K562 (cell line): ENCODE data around the gene TBXA2R. TPM values are rescaled to one million over a fixed set of nuclear protein-coding genes. Genes with fewer than 3 reads are reported as not detected.

ENCODE experiments used
- ARNT ChIP-seq, 2 experiments: fragments of 450-650 bp; IDR thresholded peaks; 2 replicates each; pipeline ENCODE4 v1.6.1; 2016; ENCODE audit warnings: mild to moderate bottlenecking in 1 of 2
- CHD1 ChIP-seq: fragments of 200-600 bp; sonication (generic); IDR thresholded peaks from one replicate; pipeline ENCODE4 v1.6.1; 2012; ENCODE audit warnings: mild to moderate bottlenecking, moderate library complexity, low read length, inconsistent platforms
- DIDO1 ChIP-seq: fragments of 450-650 bp; IDR thresholded peaks from 2 replicates; pipeline ENCODE4 v1.6.1; 2016; ENCODE audit warnings: low read depth, missing biosample characterization, missing genetic modification characterization
- HCFC1 ChIP-seq: IDR thresholded peaks from 2 replicates; pipeline ENCODE4 v1.6.1; 2012; ENCODE audit warnings: low read depth, low read length, improper control_type of control experiment
- HDAC1 ChIP-seq, 2 experiments: fragments of 450-650 bp; IDR thresholded peaks; 2 replicates each; pipeline ENCODE4 v1.6.1; 2016 to 2017; ENCODE audit warnings: inconsistent platforms in 1 of 2, mild to moderate bottlenecking in 1 of 2, moderate library complexity in 1 of 2
- KLF13 ChIP-seq: fragments of 450-650 bp; IDR thresholded peaks from 2 replicates; pipeline ENCODE4 v1.6.1; 2016; ENCODE audit warnings: missing genetic modification characterization, low read depth, mild to moderate bottlenecking, missing compliant biosample characterization, moderate library complexity, borderline replicate concordance
- MAFK ChIP-seq: IDR thresholded peaks from 2 replicates; pipeline ENCODE4 v1.6.1; 2011; ENCODE audit warnings: low read length, improper control_type of control experiment
- MAX ChIP-seq: sonication (generic); formaldehyde crosslinking; IDR thresholded peaks from 2 replicates; pipeline ENCODE4 v1.9.0; 2022; ENCODE audit warnings: mild to moderate bottlenecking, missing genetic modification reagents
- MLX ChIP-seq, 2 experiments: fragments of 450-650 bp in 1 of 2; sonication (generic) in 1 of 2; formaldehyde crosslinking; conservative IDR thresholded peaks; 2 replicates each; pipeline versions ENCODE4 v1.4.0 to v1.8.1; 2020 to 2022; ENCODE audit warnings: mild to moderate bottlenecking in 1 of 2, missing genetic modification reagents in 1 of 2
- MXD1 ChIP-seq: fragments of 250-450 bp; sonication (Bioruptor Pico); IDR thresholded peaks from 2 replicates; pipeline ENCODE4 v1.8.0; 2021; ENCODE audit warnings: borderline replicate concordance, mild to moderate bottlenecking, moderate library complexity; ENCODE audit not compliant: poor library complexity, severe bottlenecking
- MYBL2 ChIP-seq, 2 experiments: fragments of 450-650 bp in 1 of 2; sonication (generic) in 1 of 2; formaldehyde crosslinking in 1 of 2; IDR thresholded peaks; 2 replicates each; pipeline versions ENCODE4 v1.6.1 to v1.8.1; 2017 to 2022; ENCODE audit warnings: borderline replicate concordance in 1 of 2, inconsistent platforms in 1 of 2, low read depth in 1 of 2, mild to moderate bottlenecking in 1 of 2, missing genetic modification reagents in 1 of 2, moderate library complexity in 1 of 2
- NFIC ChIP-seq: fragments of 450-650 bp; IDR thresholded peaks from 2 replicates; pipeline ENCODE4 v1.6.1; 2017; ENCODE audit warnings: mild to moderate bottlenecking, inconsistent platforms
- PHB ChIP-seq: fragments of 250-450 bp; sonication (Bioruptor Pico); IDR thresholded peaks from 2 replicates; pipeline ENCODE4 v1.5.0; 2021
- RAD51 ChIP-seq: fragments of 450-650 bp; IDR thresholded peaks from 2 replicates; pipeline ENCODE4 v1.7.1; 2016; ENCODE audit warnings: low read depth, mild to moderate bottlenecking, borderline replicate concordance
- SIN3B ChIP-seq: fragments of 450-650 bp; IDR thresholded peaks from 2 replicates; pipeline ENCODE4 v1.6.1; 2017; ENCODE audit warnings: low read depth, mild to moderate bottlenecking, moderate library complexity
- SIX5 ChIP-seq, 2 experiments: IDR thresholded peaks; 2 replicates each; pipeline ENCODE4 v1.6.1; 2011; ENCODE audit warnings: low read length in 2 of 2, borderline replicate concordance in 1 of 2, low read depth in 1 of 2, mild to moderate bottlenecking in 1 of 2, moderate library complexity in 1 of 2; ENCODE audit not compliant: insufficient read depth in 1 of 2
- SNAPC5 ChIP-seq: fragments of 250-450 bp; sonication (Bioruptor Pico); IDR thresholded peaks from 2 replicates; pipeline ENCODE4 v1.8.0; 2021; ENCODE audit warnings: moderate library complexity, mild to moderate bottlenecking, inconsistent platforms
- SP1 ChIP-seq: sonication (generic); formaldehyde crosslinking; IDR thresholded peaks from 2 replicates; pipeline ENCODE4 v1.8.1; 2022; ENCODE audit warnings: mild to moderate bottlenecking, missing genetic modification reagents
- U2AF1 ChIP-seq: fragments of 200-400 bp; formaldehyde crosslinking; optimal IDR thresholded peaks from 2 replicates; pipeline ENCODE3; 2017; ENCODE audit warnings: mild to moderate bottlenecking, low read depth, low read length, moderate library complexity
- ZBTB11 ChIP-seq, 3 experiments: fragments of 200-800 bp in 1 of 3; fragments of 250-450 bp in 1 of 3; fragments of 450-650 bp in 1 of 3; sonication (Bioruptor Pico) in 1 of 3; sonication (Bioruptor generic) in 1 of 3; formaldehyde crosslinking in 1 of 3; IDR thresholded peaks; 2 replicates each; pipeline versions ENCODE4 v1.6.1 to v1.8.0; 2016 to 2022; ENCODE audit warnings: mild to moderate bottlenecking in 2 of 3, missing genetic modification characterization in 2 of 3, missing compliant biosample characterization in 1 of 3, moderate library complexity in 1 of 3
- ZNF143 ChIP-seq: sonication (generic); formaldehyde crosslinking; IDR thresholded peaks from 2 replicates; pipeline ENCODE4 v1.9.0; 2022; ENCODE audit warnings: mild to moderate bottlenecking, missing genetic modification reagents
- polyA plus RNA-seq, 8 experiments: library from polyadenylated mRNA; depleted of rRNA in 4 of 8; stranded (reverse) in 5 of 8; unstranded in 3 of 8; fragments of >200 nt; fragmentation: Nextera tagmentation in 2 of 8; fragmentation: Illumina TruSeq in 1 of 8; extraction: Ambion mirVana in 2 of 8; extraction: Trizol in 1 of 8; gene quantifications; 2 replicates each; pipeline versions ENCODE4 v1.2.1 to v1.2.3, GENCODE V29; 2011 to 2014; ENCODE audit warnings: inconsistent platforms in 1 of 8, missing spikeins in 1 of 8
- total RNA-seq, 7 experiments: library from RNA; depleted of rRNA in 6 of 7; stranded (reverse); fragments of >200 nt in 6 of 7; fragmentation: Illumina TruSeq in 2 of 7; extraction: Trizol in 2 of 7; gene quantifications; 2 replicates each; pipeline versions ENCODE4 v1.2.1 to v1.2.3, GENCODE V29; 2011 to 2021; ENCODE audit warnings: low replicate concordance in 1 of 7

TBXA2R gene
- total and polyA plus RNA-seq, 9 of the 15 experiments (the other 6 are each of a cell fraction or from before 2014, with no cell fraction given) = 1.5 to 24.0 (median 2.8) TPM

GRCh38 chr19:3557461-3558248 lies 49.0 kb downstream of the TBXA2R start, which contains the start of gene MFSD12 (continued):
- TF ChIP-seq SNAPC5 (CRISPR knock-in tag) (no peak), U2AF1 (peak; percentile 88), MAFK (no peak), DIDO1 (no peak), HCFC1 (peak; percentile 33; the same call in 1 of the 2 replicates), ARNT (IDR thresholded peaks at IDR 0.05) (no peak), SIX5 (IDR thresholded peaks at IDR 0.05; ENCODE audit: borderline replicate concordance in 1 of 2, insufficient read depth in 1 of 2, low read depth in 1 of 2, low read length in 2 of 2) (no peak), KLF13 (tag) (no peak), MXD1 (no peak), CHD1 (no peak), HDAC1 (IDR thresholded peaks at IDR 0.05) (peak in 1 of 2 experiments; percentile 65; a peak in 1 of 4 replicates), PHB (CRISPR knock-in tag) (no peak), NFIC (no peak), MLX (CRISPR knock-in tag; conservative IDR thresholded peaks at IDR 0.05) (no peak), ZNF143 (CRISPR knock-in tag) (no peak), ZBTB11 (CRISPR knock-in tag; IDR thresholded peaks at IDR 0.05) (peak in 1 of 3 experiments; percentile 64; a peak in 2 of 6 replicates), MYBL2 (IDR thresholded peaks at IDR 0.05; ENCODE audit: low read depth) (no peak), MYBL2 (CRISPR knock-in tag; IDR thresholded peaks at IDR 0.05; ENCODE audit: borderline replicate concordance) (no peak), RAD51 (peak; percentile 33; the same call in 1 of the 2 replicates), SIN3B (peak; percentile 35), MAX (peak; percentile 86), SP1 (peak; percentile 97)
